Ovary (tissue), 9 donors: ENCODE results near the gene MMP24. TPM values are rescaled to one million over a fixed set of nuclear protein-coding genes. Genes with fewer than 3 reads are reported as not detected.
"Not testable (repeated sequence)": the region's sequence is repeated elsewhere in the genome, so short reads cannot be mapped to it uniquely, and the experiment has no call there.

Experiments used
- DNase-seq, 5 donors: peaks; one replicate each; pipeline ENCODE4 v3.0.0-alpha.2; 2019 to 2020
- H3K27ac ChIP-seq, 2 donors: fragments of 200-600 bp; one replicate each; pipeline versions ENCODE4 v1.5.1 to v1.8.0; 2019 to 2022
- H3K27me3 ChIP-seq: fragments of 200-600 bp; one replicate; pipeline ENCODE4 v1.8.0; 2022
- H3K36me3 ChIP-seq: fragments of 200-600 bp; sonication (generic); one replicate; pipeline ENCODE4 v1.5.1; 2019
- H3K4me1 ChIP-seq: one replicate; pipeline ENCODE4 v1.8.1; 2013; ENCODE audit warnings: mild to moderate bottlenecking, moderate library complexity; ENCODE audit not compliant: insufficient read depth
- H3K4me3 ChIP-seq: fragments of 200-600 bp; sonication (generic); one replicate; pipeline ENCODE4 v1.5.1; 2017
- H3K9me3 ChIP-seq, 2 donors: fragments of 200-600 bp in 1 of 2; sonication (generic) in 1 of 2; one replicate each; pipeline versions ENCODE4 v1.5.1 to v1.8.1; 2013 to 2019; ENCODE audit warnings: mild to moderate bottlenecking in 1 of 2, moderate library complexity in 1 of 2
- CTCF ChIP-seq, 3 donors: fragments of 450-650 bp in 2 of 3; fragments of 200-600 bp in 1 of 3; IDR thresholded peaks; one replicate each; pipeline versions ENCODE4 v1.5.1 to v1.8.0; 2016 to 2022; ENCODE audit warnings: antibody characterized with exemption in 3 of 3, mild to moderate bottlenecking in 1 of 3
- EP300 ChIP-seq: sonication (generic); formaldehyde crosslinking; IDR thresholded peaks from one replicate; pipeline ENCODE4 v1.6.1; 2017; ENCODE audit warnings: antibody characterized with exemption
- POLR2A ChIP-seq: fragments of 450-650 bp; IDR thresholded peaks from one replicate; pipeline ENCODE4 v1.6.1; 2017; ENCODE audit warnings: antibody characterized with exemption, mild to moderate bottlenecking, moderate library complexity
- WGBS, 3 donors: extraction: QIAGEN DNeasy Blood & Tissue Kit in 1 of 3; methylation state at CpG; one replicate each; pipeline versions ENCODE4 v1.1.5 to v1.1.7; 2013 to 2017; 5-methylcytosine and 5-hydroxymethylcytosine counted together
- intact Hi-C, 4 donors: fragments of 100-400 bp; cut with DNase I; formaldehyde crosslinking; loops; one replicate each; pipeline versions ENCODE4 v1.11.0 to v1.15.1; 2022 to 2023
- polyA plus RNA-seq, 2 donors: library from polyadenylated mRNA; stranded (reverse); fragments of 200-250 nt in 1 of 2; fragments of 350-450 nt in 1 of 2; fragmentation: Illumina TruSeq in 1 of 2; extraction: RNeasy Lipid Tissue Mini Kit (QIAGEN cat#74804) in 1 of 2; gene quantifications; one replicate each; pipeline ENCODE4 v1.2.3, GENCODE V29; 2013 to 2014
- total RNA-seq, 7 donors: library from RNA; depleted of rRNA in 2 of 7; stranded (reverse); fragments of >200 nt in 2 of 7; fragmentation: NEBNext Ultra II Directional in 3 of 7; extraction: Animal tissue kit (Norgen Biotek cat#: 25700) in 3 of 7; gene quantifications; one replicate each; pipeline versions ENCODE4 v1.1.0 to v1.2.4, GENCODE V29; 2016 to 2023
- donor health status: DM: no; HTN: no; CAD: no; lungs with moderate emphysema.
- donor health status: DM: no; HTN: no; CAD: no.
- donor health status: Bipolar disorder and iron deficiency.
- donor health status: DM: yes; HTN: yes; CAD: no.
- donor health status: DM: no; HTN: no; CAD: no.
- donor health status: DM: yes; HTN: yes; CAD: no.

MMP24 gene
- total and polyA plus RNA-seq, 9 donors, result 0.20 to 10.8 (median 0.67) TPM

- no peak overlapping the region for H3K4me3 ChIP-seq
- intact Hi-C loops, result no loop called here
- TF ChIP-seq POLR2A, result no peak
- TF ChIP-seq CTCF (IDR thresholded peaks at IDR 0.05), result no peak
- DNase-seq, result no peak
- H3K36me3 ChIP-seq, result no peaks in the 10 kb centered on the region
- WGBS, 3 donors, result 62 to 70% (median 70%) methylated on average over 9 of the region's 9 CpGs
- H3K4me1 ChIP-seq, result no peaks in the 10 kb centered on the region
- no peaks in the 10 kb centered on the region for H3K9me3 ChIP-seq
- no peaks in the 10 kb centered on the region for H3K27me3 ChIP-seq
- H3K27ac ChIP-seq, result no peak overlapping the region
Observed at GRCh38 chr20:35248641-35249475, 22.4 kb downstream of the MMP24 start.

- Histone ChIP-seq H3K27me3 (no peaks in the 10 kb centered on the region), H3K9me3 (no peaks in the 10 kb centered on the region), H3K4me1 (no peaks in the 10 kb centered on the region), H3K27ac (no peak overlapping the region), H3K4me3 (no peak overlapping the region), H3K36me3 (no peaks in the 10 kb centered on the region)
- 85 to 92% (median 90%) methylated on average over 2 of the region's 2 CpGs for WGBS, 3 donors
- intact Hi-C loops, result no loop called here
- TF ChIP-seq CTCF (IDR thresholded peaks at IDR 0.05) (no peak), EP300 (no peak), POLR2A (no peak)
- no peak for DNase-seq
Observed at GRCh38 chr20:35251613-35251940, 25.1 kb downstream of the MMP24 start.

- no peak overlapping the region for H3K27ac ChIP-seq
- no peaks in the 10 kb centered on the region for H3K36me3 ChIP-seq
- intact Hi-C loops, result no loop called here
- H3K4me1 ChIP-seq, result no peaks in the 10 kb centered on the region
- TF ChIP-seq POLR2A (no peak), EP300 (no peak), CTCF (IDR thresholded peaks at IDR 0.05) (no peak)
- WGBS, 3 donors, result 49 to 69% (median 59%) methylated on average over 2 of the region's 2 CpGs
- no peaks in the 10 kb centered on the region for H3K9me3 ChIP-seq
- H3K27me3 ChIP-seq, result no peaks in the 10 kb centered on the region
- H3K4me3 ChIP-seq, result no peak overlapping the region
- no peak for DNase-seq
Observed at GRCh38 chr20:35252037-35252461, 25.6 kb downstream of the MMP24 start.

GRCh38 chr20:35252598-35252997 is 26.1 kb downstream of the MMP24 start:
- H3K27me3 ChIP-seq, H3K4me3 ChIP-seq, DNase-seq, H3K4me1 ChIP-seq, H3K9me3 ChIP-seq, H3K27ac ChIP-seq, intact Hi-C loops, H3K36me3 ChIP-seq: not testable (repeated sequence)
- whole genome bisulfite sequencing, 3 donors, result 67 to 100% (median 93%) methylated on average over 1 to 2 of the region's 2 CpGs

- H3K9me3 ChIP-seq, result no peaks in the 10 kb centered on the region
- H3K27ac ChIP-seq, result no peak overlapping the region
- H3K27me3 ChIP-seq, result no peaks in the 10 kb centered on the region
- 70 to 83% (median 77%) methylated on average over 3 of the region's 3 CpGs for WGBS, 3 donors
- H3K4me3 ChIP-seq, result no peak overlapping the region
- TF ChIP-seq EP300 (no peak), CTCF (IDR thresholded peaks at IDR 0.05) (no peak), POLR2A (no peak)
- H3K4me1 ChIP-seq, result no peaks in the 10 kb centered on the region
- intact Hi-C loops, result no loop called here
- no peak for DNase-seq
- H3K36me3 ChIP-seq, result no peaks in the 10 kb centered on the region
Observed at GRCh38 chr20:35253010-35253409, 26.5 kb downstream of the MMP24 start.
